Endothelial cell of umbilical vein (primary cell): ENCODE measurements around the gene ABCG5. TPM values are rescaled to one million over a fixed set of nuclear protein-coding genes. Genes with fewer than 3 reads are reported as not detected.

Experiments
- BruUV-seq: library from RNA; stranded (reverse); fragments of 400-500 nt; replicated peaks from 2 replicates; lab custom pipeline; 2021; lab: Mats Ljungman, UMichigan
- CTCF ChIA-PET: fragments of 300-600, 350-600 bp; sonication (Branson Sonifier 250); formaldehyde crosslinking; loops from one replicate; lab custom pipeline; 2021; ENCODE audit warnings: antibody characterized with exemption, inconsistent platforms; lab: Charles Lee
- POLR2A ChIA-PET: fragments of 300-600, 350-600 bp; sonication (Branson Sonifier 250); formaldehyde crosslinking; loops from one replicate; lab custom pipeline; 2021; ENCODE audit warnings: antibody characterized with exemption, inconsistent platforms; lab: Charles Lee
- DNase-seq: peaks from one replicate; pipeline ENCODE4 v3.0.0-alpha.2; 2011; ENCODE audit warnings: low read depth, low spot score
- FAIRE-seq: peaks from 2 replicates; lab custom pipeline; 2011; peaks lifted over from hg19 to GRCh38; lab: Jason Lieb, UNC
- H2AFZ ChIP-seq: 2 replicates; pipeline ENCODE4 v1.6.0; 2012; ENCODE audit warnings: low read depth, low read length, control low read depth, inconsistent platforms
- H3K27ac ChIP-seq: 2 replicates; pipeline ENCODE4 v1.5.1; 2011; ENCODE audit warnings: low read depth, mild to moderate bottlenecking, control low read depth, low read length, moderate library complexity; ENCODE audit not compliant: insufficient read depth
- H3K27me3 ChIP-seq, 2 experiments: 2 replicates each; pipeline versions ENCODE4 v1.6.0 to v1.6.1; 2011; ENCODE audit warnings: low read length in 2 of 2, mixed read lengths in 1 of 2; ENCODE audit not compliant: control insufficient read depth in 2 of 2, insufficient read depth in 2 of 2
- H3K36me3 ChIP-seq, 2 experiments: 2 replicates in 1 of 2; 3 replicates in 1 of 2; pipeline ENCODE4 v1.5.1; 2011; ENCODE audit warnings: low read length in 2 of 2, mild to moderate bottlenecking in 1 of 2, moderate library complexity in 1 of 2; ENCODE audit not compliant: control insufficient read depth in 2 of 2, insufficient read depth in 2 of 2; ENCODE audit errors: extremely low read depth in 1 of 2
- H3K4me1 ChIP-seq: 3 replicates; pipeline ENCODE4 v1.5.1; 2011; ENCODE audit warnings: mild to moderate bottlenecking, low read length; ENCODE audit not compliant: control insufficient read depth, insufficient read depth; ENCODE audit errors: extremely low read depth
- H3K4me2 ChIP-seq: 2 replicates; pipeline ENCODE4 v1.6.1; 2011; ENCODE audit warnings: low read length, control low read depth, mixed read lengths; ENCODE audit not compliant: insufficient read depth
- H3K4me3 ChIP-seq, 3 experiments: fragments of 200-600 bp in 1 of 3; sonication (generic), shearing (Covaris generic) in 1 of 3; replicated peaks in 1 of 3; 2 replicates each; pipeline ENCODE4 v1.5.1; 2011 to 2016; ENCODE audit warnings: control low read depth in 3 of 3, low read length in 3 of 3, mild to moderate bottlenecking in 2 of 3, inconsistent platforms in 1 of 3, low read depth in 1 of 3, moderate library complexity in 1 of 3; ENCODE audit not compliant: insufficient read depth in 1 of 3
- H3K79me2 ChIP-seq: 2 replicates; pipeline ENCODE4 v1.6.0; 2012; ENCODE audit warnings: low read length, inconsistent platforms; ENCODE audit not compliant: control insufficient read depth, insufficient read depth
- H3K9ac ChIP-seq: replicated peaks from 2 replicates; pipeline ENCODE3; 2011; ENCODE audit warnings: low read length, control low read depth; ENCODE audit not compliant: insufficient read depth; ENCODE audit errors: extremely low read depth
- H3K9me1 ChIP-seq: replicated peaks from 3 replicates; pipeline ENCODE4 v1.6.0; 2011; ENCODE audit warnings: mild to moderate bottlenecking, low read length; ENCODE audit not compliant: control insufficient read depth, insufficient read depth; ENCODE audit errors: extremely low read depth
- H3K9me3 ChIP-seq: replicated peaks from 2 replicates; pipeline ENCODE4 v1.5.1; 2012; ENCODE audit warnings: low read length, inconsistent platforms; ENCODE audit not compliant: control insufficient read depth, insufficient read depth
- H4K20me1 ChIP-seq: replicated peaks from 2 replicates; pipeline ENCODE3; 2011; ENCODE audit warnings: mild to moderate bottlenecking, low read length; ENCODE audit not compliant: control insufficient read depth, insufficient read depth; ENCODE audit errors: extremely low read depth
- CTCF ChIP-seq, 2 donors: IDR thresholded peaks; 1 replicate in 1 of 2; 2 replicates in 1 of 2; pipeline ENCODE4 v1.5.1; 2011; ENCODE audit warnings: low read length in 2 of 2, mild to moderate bottlenecking in 2 of 2, moderate library complexity in 2 of 2, control low read depth in 1 of 2, inconsistent platforms in 1 of 2, low read depth in 1 of 2; ENCODE audit not compliant: insufficient read depth in 1 of 2; ENCODE audit errors: extremely low read depth in 1 of 2
- EZH2 ChIP-seq: IDR thresholded peaks from 2 replicates; pipeline ENCODE4 v1.6.1; 2012; ENCODE audit warnings: borderline replicate concordance, low read depth, mild to moderate bottlenecking, moderate library complexity, low read length, inconsistent platforms; ENCODE audit not compliant: severe bottlenecking
- FOS ChIP-seq: IDR thresholded peaks from 2 replicates; pipeline ENCODE4 v1.6.1; 2011; ENCODE audit warnings: mild to moderate bottlenecking, low read length, moderate library complexity, borderline replicate concordance; ENCODE audit not compliant: insufficient read depth
- GATA2 ChIP-seq: IDR thresholded peaks from 2 replicates; pipeline ENCODE4 v1.7.0; 2011; ENCODE audit warnings: low read depth, mild to moderate bottlenecking, moderate library complexity, mixed read lengths, low read length; ENCODE audit not compliant: insufficient read length, insufficient read depth
- JUN ChIP-seq: IDR thresholded peaks from 2 replicates; pipeline ENCODE4 v1.6.1; 2011; ENCODE audit warnings: borderline replicate concordance, low read depth; ENCODE audit not compliant: insufficient read length, insufficient read depth
- MAX ChIP-seq: IDR thresholded peaks from 2 replicates; pipeline ENCODE4 v1.6.1; 2011; ENCODE audit not compliant: insufficient read depth, insufficient read length
- MYC ChIP-seq: IDR thresholded peaks from one replicate; pipeline ENCODE4 v1.6.1; 2011; ENCODE audit warnings: mild to moderate bottlenecking, low read depth, low read length
- POLR2A ChIP-seq: IDR thresholded peaks from 2 replicates; pipeline ENCODE4 v1.6.1; 2012; ENCODE audit warnings: low read depth, mild to moderate bottlenecking, control low read depth, low read length
- POLR2AphosphoS5 ChIP-seq: IDR thresholded peaks from 2 replicates; pipeline ENCODE4 v1.6.1; 2012; ENCODE audit warnings: low read depth, mild to moderate bottlenecking, control low read depth, low read length, moderate library complexity; ENCODE audit not compliant: insufficient read depth
- dilution Hi-C: fragments of 300-500 bp; cut with MboI; formaldehyde crosslinking; loops from one replicate; pipeline ENCODE4 v1.15.0; 2019; ENCODE audit warnings: low sequenced_read_pairs; ENCODE audit not compliant: extremely low pct_ligation_motif_present
- intact Hi-C: fragments of 100-400 bp; cut with micrococcal nuclease; formaldehyde crosslinking; loops from one replicate; pipeline ENCODE4 v1.10.0; 2022
- polyA plus RNA-seq, 4 experiments: library from polyadenylated mRNA; depleted of rRNA in 3 of 4; stranded (reverse) in 3 of 4; unstranded in 1 of 4; fragments of >200 nt; gene quantifications; 2 replicates each; pipeline versions ENCODE4 v1.2.1 to v1.2.3, GENCODE V29; 2011 to 2012; ENCODE audit warnings: missing spikeins in 1 of 4
- total RNA-seq: library from RNA; stranded (reverse); gene quantifications from 2 replicates; pipeline ENCODE4 v1.2.3, GENCODE V29; 2021

Gene ABCG5
- total and polyA plus RNA-seq, 2 donors (not counting 3 experiments of a cell fraction or from before 2014, with no cell fraction given) = not detected

- Histone ChIP-seq H3K27ac (no peak overlapping the region), H3K36me3 (no peaks in the 10 kb centered on the region), H3K9me1 (no peaks in the 10 kb centered on the region), H3K79me2 (no peaks in the 10 kb centered on the region), H3K9ac (no peak overlapping the region), H3K4me2 (no peak overlapping the region), H3K9me3 (no peaks in the 10 kb centered on the region), H3K4me1 (no peaks in the 10 kb centered on the region), H2AFZ (no peak overlapping the region), H4K20me1 (no peaks in the 10 kb centered on the region), H3K4me3 (no peak overlapping the region), H3K27me3 (peaks cover 3% of the 10 kb centered on the region in 2 experiments)
- TF ChIP-seq EZH2 = no peak
- TF ChIP-seq CTCF (IDR thresholded peaks at IDR 0.05; ENCODE audit: extremely low read depth in 1 of 2, insufficient read depth in 1 of 2, low read depth in 1 of 2, low read length in 2 of 2) = no peak
- TF ChIP-seq POLR2AphosphoS5 = no peak
- TF ChIP-seq JUN = no peak
- no peak for TF ChIP-seq POLR2A
- no peak for TF ChIP-seq GATA2
- TF ChIP-seq FOS = no peak
- TF ChIP-seq MYC = no peak
- no peak for TF ChIP-seq MAX
- intact Hi-C loops = no loop called here
- DNase-seq (no peak), FAIRE-seq (no peak)
- dilution Hi-C loops = no loop called here
- BruUV-seq = no TSS peak
- POLR2A ChIA-PET = no interaction called here
- CTCF ChIA-PET = interaction anchor here (1.2 kb wide), 1 partner anchor 26 kb away, joined by 4 read pairs; no protein-coding TSS in a partner anchor
These were observed 13.6 kb upstream of the ABCG5 start for GRCh38 chr2:43852196-43852730.
